Measurements from ENCODE around the gene SLC25A38.
A peak's percentile ranks its signal among the peaks of the same experiment; 100 is the strongest.

The SLC25A38 gene

GRCh38 chr3:39432342-39432741 lies 49.2 kb downstream of the SLC25A38 start:
- no peak overlapping the region for H3K27ac ChIP-seq
- TF ChIP-seq, protein P1, sequence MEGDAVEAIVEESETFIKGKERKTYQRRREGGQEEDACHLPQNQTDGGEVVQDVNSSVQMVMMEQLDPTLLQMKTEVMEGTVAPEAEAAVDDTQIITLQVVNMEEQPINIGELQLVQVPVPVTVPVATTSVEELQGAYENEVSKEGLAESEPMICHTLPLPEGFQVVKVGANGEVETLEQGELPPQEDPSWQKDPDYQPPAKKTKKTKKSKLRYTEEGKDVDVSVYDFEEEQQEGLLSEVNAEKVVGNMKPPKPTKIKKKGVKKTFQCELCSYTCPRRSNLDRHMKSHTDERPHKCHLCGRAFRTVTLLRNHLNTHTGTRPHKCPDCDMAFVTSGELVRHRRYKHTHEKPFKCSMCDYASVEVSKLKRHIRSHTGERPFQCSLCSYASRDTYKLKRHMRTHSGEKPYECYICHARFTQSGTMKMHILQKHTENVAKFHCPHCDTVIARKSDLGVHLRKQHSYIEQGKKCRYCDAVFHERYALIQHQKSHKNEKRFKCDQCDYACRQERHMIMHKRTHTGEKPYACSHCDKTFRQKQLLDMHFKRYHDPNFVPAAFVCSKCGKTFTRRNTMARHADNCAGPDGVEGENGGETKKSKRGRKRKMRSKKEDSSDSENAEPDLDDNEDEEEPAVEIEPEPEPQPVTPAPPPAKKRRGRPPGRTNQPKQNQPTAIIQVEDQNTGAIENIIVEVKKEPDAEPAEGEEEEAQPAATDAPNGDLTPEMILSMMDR (conservative IDR thresholded peaks at IDR 0.05): no peak

DNA sequence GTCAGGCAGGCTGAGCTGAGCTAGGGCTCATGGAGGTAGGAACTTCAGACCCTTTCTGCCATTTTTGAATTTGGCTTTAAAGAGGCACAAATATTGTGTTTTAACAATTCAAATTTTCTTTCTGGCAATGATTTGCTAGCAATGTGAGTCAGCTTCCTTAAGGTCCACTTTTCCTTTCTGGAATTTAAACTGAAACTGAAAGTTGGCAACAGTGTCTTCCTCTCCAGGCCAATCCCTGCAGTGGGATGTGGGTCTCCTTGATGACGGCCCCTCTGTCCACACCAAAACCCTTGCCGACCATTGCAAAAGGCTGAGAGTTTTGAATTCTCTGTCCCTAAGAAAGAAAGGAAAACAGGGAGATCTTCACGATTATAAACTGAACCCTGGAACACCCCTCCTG lies 50.5 kb downstream of the SLC25A38 start:
- H3K27ac ChIP-seq: no peak overlapping the region
- TF ChIP-seq, protein P1 (conservative IDR thresholded peaks at IDR 0.05): no peak

DNA sequence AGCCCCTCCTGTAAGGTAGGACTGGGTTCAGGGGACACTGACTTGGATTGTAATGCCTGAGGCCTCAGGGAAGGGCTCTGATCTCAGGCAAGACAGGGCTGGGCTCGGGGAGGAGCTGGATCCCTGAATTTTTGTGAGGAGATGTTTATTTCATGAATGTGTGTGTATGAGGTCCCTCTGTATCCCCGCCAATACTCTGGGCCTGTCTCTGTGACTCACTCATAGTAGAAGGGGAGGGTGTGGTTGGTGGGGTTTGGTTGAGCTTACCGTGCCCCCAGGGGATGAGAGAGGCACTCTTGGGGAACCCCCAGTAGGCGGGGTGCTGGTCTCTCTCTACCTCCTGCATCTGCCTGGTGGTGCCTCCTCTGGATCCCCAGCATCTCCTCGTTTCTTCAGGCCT lies 51.4 kb downstream of the SLC25A38 start:
- TF ChIP-seq, protein P1 (conservative IDR thresholded peaks at IDR 0.05): no peak
- no peak overlapping the region for H3K27ac ChIP-seq

- H3K27ac ChIP-seq: no peak overlapping the region
- TF ChIP-seq, protein P1 (conservative IDR thresholded peaks at IDR 0.05): no peak
Measured at GRCh38 chr3:39435006-39435748, 52.0 kb downstream of the SLC25A38 start.

- H3K27ac ChIP-seq: no peak overlapping the region
- TF ChIP-seq, protein P1 (conservative IDR thresholded peaks at IDR 0.05): no peak
Measured at GRCh38 chr3:39438880-39439279, 55.7 kb downstream of the SLC25A38 start.

DNA sequence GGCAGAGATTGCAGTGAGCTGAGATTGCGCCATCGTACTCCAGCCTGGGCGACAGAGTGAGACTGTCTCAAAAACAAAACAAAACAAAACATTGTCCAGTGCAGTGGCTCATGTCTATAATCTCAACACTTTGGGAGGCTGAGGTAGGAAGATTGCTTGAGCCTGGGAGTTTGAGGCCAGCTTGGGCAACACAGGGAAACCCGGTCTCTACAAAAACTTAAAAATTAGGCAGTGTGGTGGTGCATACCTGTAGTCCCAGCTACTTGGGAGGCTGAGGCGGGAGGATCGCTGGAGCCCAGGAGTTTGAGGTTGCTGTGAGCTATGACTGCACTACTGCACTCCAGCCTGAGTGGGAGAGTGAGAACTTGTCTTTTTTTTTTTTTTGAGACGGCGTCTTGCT lies 57.1 kb downstream of the SLC25A38 start:
- TF ChIP-seq, protein P1 (conservative IDR thresholded peaks at IDR 0.05): no peak

GRCh38 chr3:39443530-39443929 lies 60.4 kb downstream of the SLC25A38 start:
- H3K27ac ChIP-seq: no peak overlapping the region
- TF ChIP-seq, protein P1 (conservative IDR thresholded peaks at IDR 0.05): 0 out of 2 replicates have a peak, but pooled peaks have one; percentile 6

More for the DNA sequence above, 57.1 kb downstream of the SLC25A38 start:
- H3K27ac ChIP-seq: no peak overlapping the region
